Activated naive CD4-positive, alpha-beta T cell treated with Interleukin-2 at 50 U/mL for 16 hours (primary cell): Measurements from ENCODE around the gene PURB.
"Not testable (repeated sequence)": the region's sequence is repeated elsewhere in the genome, so short reads cannot be mapped to it uniquely, and the experiment has no call there.

Experiments used
- DNase-seq: peaks from one replicate; pipeline ENCODE4 v3.0.0-alpha.2; 2020

The PURB gene

DNA sequence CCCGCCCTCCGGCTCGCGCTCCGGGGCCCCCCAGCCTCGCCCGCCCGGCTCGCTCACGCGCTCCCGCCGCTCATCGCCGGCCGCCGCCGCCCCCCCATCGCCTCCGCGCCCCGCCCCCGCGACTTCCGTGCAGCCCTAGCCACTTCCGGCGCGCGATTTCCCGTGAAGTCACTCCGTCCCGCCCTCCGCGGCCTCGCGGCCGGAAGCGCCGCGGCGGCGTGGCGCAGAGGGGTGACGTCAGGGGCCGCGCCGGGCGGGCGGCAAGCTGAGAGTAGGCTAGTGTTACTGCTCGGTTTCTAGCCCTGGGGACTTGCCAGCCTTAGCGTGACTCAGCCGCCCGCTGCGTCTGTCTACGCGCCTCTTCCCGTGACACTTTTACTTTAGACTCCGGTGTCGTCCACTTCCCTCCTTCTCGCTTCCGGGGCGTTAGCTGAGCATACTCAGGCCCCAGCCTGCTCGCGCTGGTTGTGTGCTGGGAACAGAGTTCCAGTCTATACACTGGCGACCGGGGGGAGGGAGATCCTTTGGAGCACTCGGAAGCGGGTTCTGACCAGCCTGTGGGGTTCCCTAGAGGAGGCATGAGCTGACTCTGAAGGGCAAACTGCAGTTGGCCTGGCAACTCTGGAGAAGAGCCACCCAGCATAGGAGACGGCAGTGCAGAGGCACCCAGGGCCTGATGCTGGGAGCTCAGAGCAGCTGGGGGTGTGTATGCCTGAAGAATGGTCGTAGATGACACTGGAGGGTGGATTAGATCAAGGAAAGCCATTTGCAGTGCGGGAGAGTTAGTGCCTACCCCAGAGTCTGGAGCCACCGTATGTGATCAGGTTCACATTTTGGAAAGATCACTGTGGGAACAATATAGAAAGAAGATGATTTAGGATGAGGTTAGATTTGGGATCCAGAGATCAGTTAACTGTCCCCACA is at the start of gene PURB:
Gene PURB (minus strand): TSS at position 137 of the 924 bp plus-strand sequence. CDS start 182 bp downstream, outside the sequence.
- DNase-seq: peak; percentile 96

DNA sequence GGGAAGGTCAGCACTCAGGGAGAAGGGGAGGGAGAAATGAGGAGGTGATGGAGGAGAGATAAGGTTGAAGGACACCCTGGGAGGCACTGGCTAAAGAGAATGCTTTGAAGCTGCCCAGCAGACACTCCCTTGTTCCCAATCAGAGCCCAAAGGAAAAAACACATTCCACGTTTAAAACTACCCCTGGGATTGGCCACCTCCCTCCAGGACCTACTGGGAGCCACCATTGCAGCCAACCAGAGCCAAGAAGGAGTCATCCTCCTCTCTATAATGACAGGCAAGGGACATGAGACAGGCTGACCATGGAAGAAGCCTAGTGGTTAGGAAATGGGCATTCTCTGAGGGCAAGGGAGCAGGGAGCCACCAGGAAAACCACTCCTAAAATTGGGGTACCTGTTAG is 49.7 kb upstream of the PURB start:
- DNase-seq: no peak

DNA sequence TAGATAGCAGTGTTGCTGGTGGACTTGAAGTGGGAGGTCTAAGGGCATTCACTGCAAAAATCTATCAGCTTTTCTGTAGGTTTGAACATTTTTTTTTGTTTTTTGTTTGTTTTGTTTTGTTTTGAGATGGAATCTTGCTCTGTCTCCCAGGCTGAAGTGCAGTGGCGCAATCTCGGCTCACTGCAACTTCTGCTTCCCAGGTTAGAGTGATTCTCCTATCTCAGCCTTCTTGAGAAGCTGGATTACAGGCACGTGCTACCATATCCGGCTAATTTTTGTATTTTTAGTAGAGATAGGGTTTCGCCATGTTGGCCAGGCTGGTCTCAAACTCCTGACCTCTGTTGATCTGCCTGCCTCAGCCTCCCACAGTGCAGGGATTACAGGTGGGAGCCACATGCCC is 49.2 kb upstream of the PURB start:
- DNase-seq: not testable (repeated sequence)

DNA sequence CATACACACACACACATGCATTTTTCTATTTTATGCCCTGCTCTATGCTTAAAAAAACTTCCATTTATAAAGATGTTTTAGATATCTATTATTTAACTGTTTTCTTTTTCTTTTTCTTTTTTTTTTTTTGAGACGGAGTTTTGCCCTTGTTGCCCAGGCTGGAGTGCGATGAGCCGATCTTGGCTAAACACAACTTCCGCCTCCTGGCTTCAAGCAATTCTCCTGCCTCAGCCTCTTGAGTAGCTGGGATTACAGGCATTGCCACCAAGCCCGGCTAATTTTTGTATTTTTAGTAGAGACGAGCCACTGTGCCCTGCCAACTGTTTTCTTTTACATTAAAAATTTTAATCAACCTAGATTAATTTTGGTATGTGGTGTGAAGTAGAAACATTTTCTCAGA is 45.6 kb upstream of the PURB start:
- no peak for DNase-seq

DNA sequence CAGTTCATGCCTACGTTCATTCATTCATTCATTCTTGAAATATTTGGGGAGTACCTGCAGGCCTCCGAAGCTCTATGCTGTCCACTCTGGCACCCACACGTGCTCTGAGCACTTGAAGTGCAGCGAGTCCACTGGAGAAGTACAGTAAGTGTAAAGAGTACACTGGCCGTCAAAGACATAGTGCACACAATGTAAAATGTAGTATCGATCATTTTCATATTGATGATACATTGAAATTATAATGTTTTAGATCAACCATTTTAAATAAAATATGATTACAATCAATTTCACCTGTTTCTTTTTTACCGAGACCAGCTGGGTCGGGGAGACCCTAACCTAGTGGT is 37.0 kb upstream of the PURB start:
- DNase-seq: no peak

DNA sequence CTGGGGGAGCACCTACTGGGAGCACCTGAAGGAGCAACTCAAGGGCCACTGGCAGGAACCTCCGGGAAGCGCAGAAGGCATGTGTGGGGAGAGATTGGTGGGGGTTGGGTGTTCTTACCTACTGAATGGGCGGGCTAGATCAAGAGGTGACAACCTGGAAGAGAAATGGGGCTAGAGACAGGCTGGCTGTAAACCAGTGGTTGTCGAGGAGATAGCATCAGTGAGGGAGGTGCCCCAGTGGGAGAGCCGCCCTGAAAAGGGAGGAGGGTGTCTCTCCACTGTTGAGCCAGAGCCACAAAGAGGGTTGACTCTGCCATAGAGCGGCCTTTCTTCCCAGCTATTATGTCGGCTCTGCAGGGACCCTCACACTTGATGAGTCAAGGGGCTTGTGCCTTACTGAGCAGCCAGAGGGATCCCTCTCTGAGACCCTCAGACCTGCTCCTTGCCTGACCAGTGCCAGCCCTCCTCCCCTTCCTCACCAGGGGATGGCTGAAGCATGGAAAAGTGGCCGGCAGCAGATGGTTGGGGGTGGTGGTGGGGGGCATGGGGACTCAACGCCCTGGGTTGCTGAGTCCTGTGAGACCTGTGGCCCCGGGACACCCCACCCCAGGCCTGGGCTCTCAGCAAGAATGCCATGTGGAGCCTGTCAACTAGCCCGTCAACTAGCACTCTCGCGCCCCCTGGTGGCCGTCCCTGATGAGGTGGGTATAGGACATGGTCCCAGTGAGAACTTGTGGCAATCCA is 36.4 kb upstream of the PURB start:
- DNase-seq: peak; percentile 94

DNA sequence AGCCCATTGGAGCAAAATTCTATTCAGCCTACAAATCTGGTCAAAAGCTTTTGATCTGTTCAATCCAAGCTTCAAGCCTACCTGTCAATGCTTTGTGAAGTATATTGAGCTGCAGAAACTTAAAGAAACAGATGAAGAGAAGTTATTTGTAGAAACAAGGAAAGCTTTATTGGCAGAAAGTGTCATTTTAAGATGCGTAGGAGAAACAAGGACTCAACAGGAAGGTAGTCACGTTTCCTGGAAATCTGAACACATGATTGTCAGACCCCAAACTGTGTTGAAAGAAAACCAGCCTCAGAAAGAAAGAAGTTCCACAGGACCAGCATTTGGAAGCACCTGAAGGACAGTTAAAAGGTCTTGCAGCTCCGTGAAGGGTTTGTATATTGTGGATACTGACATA is 34.8 kb upstream of the PURB start:
- no peak for DNase-seq

DNA sequence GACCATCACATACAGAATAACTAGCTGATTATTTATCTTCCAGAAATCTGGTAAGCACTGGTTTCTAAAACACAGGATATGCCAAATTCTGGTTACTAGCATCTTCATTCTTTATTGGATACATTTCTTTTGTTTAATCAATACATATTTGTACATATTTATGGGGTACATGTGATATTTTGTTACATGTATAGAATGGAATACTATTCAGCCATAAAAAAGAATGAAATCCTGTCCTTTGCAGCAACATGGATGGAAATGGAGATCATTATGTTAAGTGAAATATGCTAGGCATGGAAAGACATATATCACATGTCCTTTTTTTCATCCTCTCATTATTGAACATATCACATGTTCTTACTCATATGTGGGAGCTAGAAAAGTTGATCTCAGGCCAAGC is 32.7 kb upstream of the PURB start:
- no peak for DNase-seq

DNA sequence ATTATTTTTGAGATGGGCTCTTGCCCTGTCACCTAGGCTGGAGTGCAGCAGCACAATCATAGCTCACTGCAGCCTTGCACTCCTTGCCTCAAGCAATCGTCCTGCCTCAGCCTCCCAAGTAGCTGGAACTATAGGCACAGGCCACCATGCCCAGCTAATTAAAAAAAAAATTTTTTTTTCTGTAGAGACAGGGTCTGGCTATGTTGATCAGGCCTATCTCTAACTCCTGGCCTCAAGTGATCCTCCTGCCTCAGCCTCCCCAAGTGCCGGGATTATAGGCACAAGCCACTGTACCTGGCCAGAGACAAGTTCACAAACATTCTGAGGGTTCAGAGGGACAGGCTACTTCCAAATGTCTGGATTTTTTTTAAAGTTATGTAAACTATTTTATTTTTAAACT is 32.1 kb upstream of the PURB start:
- DNase-seq: no peak

DNA sequence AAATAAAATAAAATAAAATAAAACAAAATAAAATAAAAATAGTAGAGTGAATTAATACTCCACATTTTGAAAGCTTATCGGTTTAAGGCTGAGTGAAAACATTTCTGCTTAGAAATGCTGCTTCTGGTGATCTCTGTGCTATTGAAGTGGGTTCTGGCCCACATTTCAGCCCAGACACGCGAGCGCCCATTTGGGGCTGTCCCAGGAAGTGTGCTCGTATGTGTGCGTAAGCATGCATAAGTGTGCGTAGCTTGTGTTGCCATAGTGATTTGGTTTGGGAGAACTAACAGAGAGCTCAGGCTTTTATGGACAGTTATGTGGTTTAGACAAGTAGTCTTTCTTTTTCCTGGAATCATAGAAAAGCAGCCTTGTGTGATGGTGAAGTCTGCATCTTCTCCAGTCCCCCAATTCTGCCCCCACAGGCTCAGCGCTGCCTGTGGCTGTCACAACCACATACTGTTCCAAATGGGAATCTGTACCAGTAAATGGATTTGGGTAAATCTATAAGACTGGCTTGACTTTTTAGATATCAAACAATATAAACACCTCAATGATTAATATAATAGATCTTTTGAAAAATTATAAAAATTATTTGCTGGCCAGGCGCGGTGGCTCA is 29.8 kb upstream of the PURB start:
- peak; percentile 79 for DNase-seq

DNA sequence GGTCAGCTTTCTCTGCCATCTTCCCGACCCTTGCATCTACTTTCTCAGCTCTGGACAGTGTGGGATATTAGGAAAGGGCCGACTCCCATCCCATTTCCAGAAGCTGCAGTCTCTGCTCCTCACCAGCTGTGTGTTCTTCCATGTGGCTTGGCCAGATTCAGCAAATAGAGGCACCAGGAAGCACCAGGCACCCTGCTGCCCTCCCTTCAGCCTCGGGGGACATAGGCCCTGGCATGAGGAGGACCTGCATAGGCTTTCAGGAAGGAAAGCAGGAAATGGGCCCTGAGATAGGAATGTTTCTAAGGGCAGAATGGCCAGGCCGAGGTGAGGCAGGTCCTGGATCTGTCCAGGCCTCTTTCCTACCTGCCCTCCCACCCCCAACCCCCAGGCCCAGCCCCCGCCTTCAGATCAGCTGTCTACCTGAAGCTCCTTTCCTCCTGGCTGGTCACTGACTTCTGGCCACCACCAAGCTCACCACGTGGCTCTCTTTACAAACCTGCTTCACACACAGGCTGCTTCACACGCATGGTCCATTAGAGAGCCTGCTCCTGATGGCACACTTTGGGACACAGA is 27.5 kb upstream of the PURB start:
- no peak for DNase-seq

DNA sequence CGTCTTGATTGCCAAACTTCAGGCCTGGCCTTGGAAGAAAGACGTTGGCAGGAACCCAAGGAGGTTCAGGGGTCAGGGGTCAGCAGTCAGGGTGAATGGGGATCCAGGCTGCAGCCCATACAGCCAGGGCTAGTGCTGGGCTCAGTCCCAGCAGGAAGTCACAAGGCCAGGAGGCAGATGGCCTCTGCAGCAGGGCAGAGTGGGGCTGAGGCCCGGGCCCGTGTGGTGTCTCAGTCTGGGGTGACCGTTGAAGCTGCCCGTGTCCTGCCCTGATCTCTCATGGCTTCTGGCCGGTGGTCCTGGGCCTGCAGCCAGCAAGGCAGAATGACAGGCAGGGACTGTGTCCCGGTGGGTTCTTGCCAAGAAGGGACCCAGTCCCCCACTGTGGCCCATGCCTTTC is 26.6 kb upstream of the PURB start:
- DNase-seq: no peak

DNA sequence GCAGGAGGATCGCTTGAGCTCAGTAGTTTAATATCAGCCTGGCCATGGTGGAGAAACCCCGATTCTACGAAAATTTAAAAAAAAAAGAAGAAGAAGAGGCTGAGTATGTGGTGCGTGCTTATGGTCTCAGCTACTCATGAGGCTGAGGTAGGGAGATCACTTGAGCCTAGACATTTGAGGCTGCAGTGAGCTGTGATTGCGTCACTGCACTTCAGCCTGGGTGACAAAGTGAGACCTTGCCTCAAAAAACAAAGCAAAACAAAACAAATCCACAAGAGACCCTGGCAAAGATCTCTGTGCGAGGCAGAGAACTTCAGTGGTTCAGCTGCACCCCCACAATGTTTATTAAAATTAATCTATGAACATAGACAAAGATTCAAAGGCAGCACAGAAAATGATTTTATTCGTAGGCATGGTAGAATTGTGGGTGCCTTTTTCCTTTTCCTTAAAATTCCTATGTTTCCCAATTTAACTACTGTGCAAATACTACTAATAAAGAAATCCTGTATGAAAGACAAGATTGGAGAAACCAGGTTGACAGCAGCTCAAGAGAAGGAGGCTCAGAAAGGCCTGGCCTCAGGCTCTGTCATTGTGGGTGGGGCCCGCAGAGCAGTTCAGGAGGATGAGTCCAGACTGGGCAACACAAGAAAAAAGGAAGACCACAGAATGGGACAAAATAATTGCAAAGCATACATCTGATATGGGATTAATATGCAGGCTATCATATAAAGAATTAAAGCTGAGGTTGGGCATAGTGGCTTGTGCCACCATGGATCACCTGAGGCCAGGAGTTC is 24.5 kb upstream of the PURB start:
- DNase-seq: no peak

DNA sequence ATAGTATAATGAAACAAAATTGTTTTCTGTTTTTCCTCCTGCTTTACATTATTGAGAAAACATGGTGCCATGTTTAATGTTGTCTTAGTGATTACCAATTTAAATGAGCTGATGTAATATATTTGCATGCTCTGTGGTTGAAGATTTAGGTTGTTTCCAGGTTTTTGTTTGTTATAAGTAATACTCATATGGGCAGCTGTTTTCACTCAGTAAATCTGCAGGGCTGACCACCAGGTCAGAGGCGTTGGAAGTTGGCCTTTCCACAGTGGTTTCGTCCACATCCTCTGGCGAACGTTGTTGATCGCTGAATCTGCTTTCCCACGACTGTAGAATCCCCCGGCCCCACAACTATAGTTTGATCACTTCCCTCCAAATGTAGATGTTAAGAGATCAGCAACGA is 21.6 kb upstream of the PURB start:
- no peak for DNase-seq

DNA sequence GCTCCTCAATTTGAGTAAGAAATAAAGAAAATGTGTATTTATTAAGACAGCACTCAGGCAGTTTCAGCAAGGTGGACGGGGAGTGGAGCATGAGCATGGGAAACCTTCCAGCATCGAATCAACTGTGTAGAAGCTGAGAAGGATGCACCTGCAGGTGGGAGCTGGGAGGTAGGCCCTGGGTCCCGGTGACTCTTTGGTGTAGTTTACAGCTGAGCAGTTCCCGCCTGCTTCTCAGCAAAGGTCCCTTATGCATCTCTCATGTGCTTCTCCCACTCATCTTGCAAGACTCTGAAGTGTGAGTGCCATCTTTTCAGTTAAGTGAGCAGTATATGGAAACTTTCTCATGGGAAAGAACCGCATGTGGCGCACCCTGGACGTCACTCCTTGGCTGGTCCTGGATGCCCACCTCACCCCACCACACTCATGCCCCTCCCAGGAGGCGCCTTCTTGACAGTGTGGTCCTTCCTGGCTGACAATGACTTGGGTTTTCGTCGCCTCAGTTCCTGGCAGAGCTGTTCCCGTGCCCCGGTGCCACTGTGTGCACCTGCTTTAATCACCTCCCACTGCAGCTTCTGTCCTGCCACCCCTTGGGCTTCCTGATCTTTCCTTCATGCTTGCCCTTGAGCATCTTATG is 19.8 kb upstream of the PURB start:
- DNase-seq: no peak

DNA sequence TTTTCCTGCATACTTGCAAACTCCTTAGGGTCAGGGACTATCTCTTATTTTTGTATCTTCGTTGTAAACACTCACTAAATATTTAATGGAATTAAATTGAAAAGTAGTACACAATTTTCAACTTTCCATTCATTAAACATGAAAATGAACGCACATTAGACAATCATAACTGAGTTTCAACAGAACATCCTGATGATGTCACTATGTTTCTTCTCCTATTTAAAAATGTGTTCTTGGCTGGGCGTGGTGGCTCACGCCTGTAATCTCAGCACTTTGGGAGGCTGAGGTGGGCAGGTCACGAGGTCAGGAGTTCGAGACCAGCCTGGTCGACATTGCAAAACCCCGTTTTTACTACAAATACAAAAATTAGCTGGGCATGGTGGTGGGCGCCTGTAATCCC is 14.1 kb upstream of the PURB start:
- no peak for DNase-seq

DNA sequence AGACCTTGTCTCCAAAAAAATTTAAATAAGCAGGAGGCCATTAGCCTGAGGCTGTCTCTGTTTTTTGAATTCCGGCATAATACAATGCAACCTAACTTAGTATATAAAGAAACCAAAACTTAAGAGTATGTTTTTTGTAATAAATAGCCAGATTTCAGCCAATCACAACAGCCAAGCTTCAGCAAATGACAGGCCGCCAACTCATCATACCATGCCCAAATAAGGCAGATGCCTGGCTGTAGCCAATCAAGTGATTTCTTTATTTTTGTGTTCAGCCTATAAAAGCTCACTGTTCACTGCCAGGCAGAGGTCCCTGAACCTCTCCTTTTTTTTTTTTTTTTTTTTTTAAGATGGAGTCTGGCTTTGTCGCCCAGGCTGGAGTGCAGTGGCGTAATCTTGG is 12.7 kb upstream of the PURB start:
- no peak for DNase-seq

DNA sequence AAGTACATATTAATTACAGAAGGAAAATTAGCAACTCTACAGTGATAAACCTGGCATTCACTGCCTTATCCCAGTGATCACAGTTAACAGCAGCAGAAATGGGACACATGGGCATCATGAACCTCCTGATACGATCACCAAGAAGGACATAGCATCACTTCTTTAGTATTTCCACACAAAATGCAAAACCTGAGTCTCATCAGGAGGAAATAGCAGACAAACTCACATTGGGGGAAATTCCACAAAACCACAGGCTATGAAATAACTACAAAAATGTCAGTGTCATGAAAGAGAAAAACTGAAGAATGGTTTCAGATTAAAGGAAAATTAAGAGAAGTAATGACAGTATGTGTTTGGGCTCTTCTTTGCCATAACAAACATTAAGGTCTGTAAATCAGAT is 12.0 kb upstream of the PURB start:
- DNase-seq: no peak

DNA sequence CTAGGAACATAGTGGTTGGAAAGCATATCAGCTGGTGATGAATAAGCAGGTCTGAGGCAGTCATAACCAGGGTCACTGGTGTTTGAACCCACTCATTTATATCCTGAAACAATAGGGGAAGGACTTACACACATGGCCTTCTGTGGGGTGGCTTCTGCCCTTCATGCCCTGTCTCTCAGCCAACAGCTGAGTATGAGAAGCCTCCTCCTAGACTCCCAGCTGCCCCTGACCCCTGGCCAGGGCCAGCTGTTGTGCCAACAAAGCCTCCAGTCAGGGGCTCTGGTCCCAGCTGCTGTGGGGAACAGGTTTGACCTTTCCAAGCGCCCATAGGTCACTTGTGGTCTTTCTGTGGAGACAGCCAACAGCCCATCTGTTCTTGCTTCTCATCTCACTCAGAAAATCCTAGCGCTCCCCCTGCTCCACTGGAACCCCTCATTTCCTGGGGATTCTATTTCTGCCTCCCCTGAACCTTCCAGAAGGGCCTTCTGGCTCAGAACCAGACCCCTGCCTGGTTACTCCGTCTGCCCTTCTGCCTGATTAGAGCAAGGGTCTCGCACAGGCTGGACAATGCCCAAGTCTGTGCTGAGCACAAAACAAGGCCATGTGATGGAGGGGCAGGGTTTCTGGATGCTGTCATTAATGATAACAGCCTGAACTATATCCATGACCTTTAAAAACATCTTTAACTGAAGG is 9.7 kb upstream of the PURB start:
- no peak for DNase-seq

DNA sequence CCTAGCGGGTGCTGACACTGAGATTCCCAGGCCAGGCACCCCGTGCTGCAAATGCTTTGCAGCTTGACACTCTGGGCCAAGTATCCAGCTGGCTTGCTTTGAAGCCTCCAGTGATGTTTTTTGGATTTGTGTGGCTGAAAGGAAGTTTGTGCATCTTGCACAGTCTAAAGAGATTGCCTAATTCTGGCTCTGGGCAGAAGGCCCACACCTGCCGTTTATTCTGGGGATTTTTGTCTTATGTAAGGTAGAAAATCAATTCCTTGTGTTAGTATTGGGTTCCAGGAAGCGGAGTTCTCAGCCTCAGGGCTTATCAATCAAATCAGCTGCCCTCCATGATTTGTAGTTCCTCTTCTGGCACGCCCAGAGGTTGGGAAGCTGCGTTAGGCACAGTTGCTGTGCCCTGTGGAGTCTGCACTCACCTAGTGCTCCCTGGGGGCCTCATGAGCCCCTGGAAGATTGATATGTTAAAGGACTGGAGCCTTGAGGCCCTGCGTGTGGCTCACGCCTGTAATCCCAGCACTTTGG is 8.4 kb upstream of the PURB start:
- DNase-seq: no peak

DNA sequence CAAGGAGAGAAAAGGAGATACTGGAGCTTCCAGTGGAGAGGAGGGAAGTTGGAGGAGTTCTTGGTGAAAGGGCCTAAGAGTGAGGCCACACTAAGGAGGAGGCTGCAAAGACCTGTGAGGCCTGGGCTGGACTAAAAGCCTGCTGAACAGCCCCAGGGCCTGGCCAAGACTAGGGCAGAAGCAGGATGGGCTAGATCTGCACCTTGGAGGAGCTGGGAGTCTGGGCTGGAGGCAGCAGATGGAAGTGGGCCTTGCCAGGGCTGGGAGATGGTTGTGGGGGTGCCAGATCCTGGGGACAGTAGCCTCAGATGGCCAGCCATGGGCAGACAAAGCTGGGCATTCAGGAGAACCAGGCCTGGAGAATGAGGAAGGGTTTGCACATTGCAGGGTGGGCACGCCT is 6.5 kb upstream of the PURB start:
- no peak for DNase-seq
